Measurements from ENCODE around the gene POT1. TPM values are rescaled to one million over a fixed set of nuclear protein-coding genes. Genes with fewer than 3 reads are reported as not detected.

POT1 gene
- total and polyA plus RNA-seq, 2 of the 13 experiments (the other 11 are each of a cell fraction or from before 2014, with no cell fraction given), result 21.7 to 23.4 TPM

- TF ChIP-seq SRSF1 (optimal IDR thresholded peaks at IDR 0.05; ENCODE audit: low read depth, low read length) (no peak), MTF1 (CRISPR knock-in tag; IDR thresholded peaks at IDR 0.05) (no peak), ATF2 (CRISPR knock-in tag; IDR thresholded peaks at IDR 0.05) (peak; percentile 89), NKX3-1 (CRISPR knock-in tag; IDR thresholded peaks at IDR 0.05) (peak; percentile 54; the same call in 1 of the 2 replicates), PRDM15 (CRISPR knock-in tag; IDR thresholded peaks at IDR 0.05) (no peak), TP53 (CRISPR knock-in tag; conservative IDR thresholded peaks at IDR 0.05) (no peak), KLF11 (CRISPR knock-in tag; IDR thresholded peaks at IDR 0.05) (no peak), NAIF1 (CRISPR knock-in tag; IDR thresholded peaks at IDR 0.05; ENCODE audit: borderline replicate concordance) (no peak), ZNF614 (CRISPR knock-in tag; IDR thresholded peaks at IDR 0.05; ENCODE audit: borderline replicate concordance) (peak; percentile 80; the same call in 1 of the 2 replicates), ZNF773 (CRISPR knock-in tag; IDR thresholded peaks at IDR 0.05; ENCODE audit: borderline replicate concordance) (no peak), HIC2 (CRISPR knock-in tag; IDR thresholded peaks at IDR 0.05; ENCODE audit: low read depth) (no peak; the same call in 1 of the 2 replicates), ZKSCAN1 (IDR thresholded peaks at IDR 0.05; ENCODE audit: low read length) (no peak), FOXK1 (CRISPR knock-in tag; IDR thresholded peaks at IDR 0.05; ENCODE audit: borderline replicate concordance, low read depth) (peak; percentile 73; the same call in 1 of the 2 replicates), ZNF530 (CRISPR knock-in tag; IDR thresholded peaks at IDR 0.05; ENCODE audit: low read depth) (no peak), EP300 (IDR thresholded peaks at IDR 0.05; ENCODE audit: low read depth in 2 of 2, low read length in 2 of 2) (no peak; a peak in 2 of 4 replicates), EP300 (CRISPR knock-in tag; IDR thresholded peaks at IDR 0.05; ENCODE audit: borderline replicate concordance) (no peak), UBTF (CRISPR knock-in tag; IDR thresholded peaks at IDR 0.05) (peak; percentile 45; the same call in 1 of the 2 replicates)
These were observed at the start of gene POT1 (continued) for GRCh38 chr7:124929467-124930172.

Measured in HepG2 (cell line).